Lower leg skin (tissue), 4 donors: ENCODE measurements around the gene IRAK4. TPM values are rescaled to one million over a fixed set of nuclear protein-coding genes. Genes with fewer than 3 reads are reported as not detected.

Source experiments
- DNase-seq, 2 donors: peaks; one replicate each; pipeline ENCODE4 v3.0.0-alpha.2; 2019; ENCODE audit warnings: low spot score in 2 of 2
- H3K4me3 ChIP-seq: fragments of 200-600 bp; sonication (generic); 2 replicates; pipeline ENCODE4 v1.5.1; 2017; ENCODE audit warnings: mild to moderate bottlenecking, low read depth; ENCODE audit not compliant: poor library complexity, severe bottlenecking
- POLR2A ChIP-seq, 2 donors: fragments of 450-650 bp; IDR thresholded peaks; one replicate each; pipeline ENCODE4 v1.6.1; 2016 to 2017; ENCODE audit warnings: antibody characterized with exemption in 2 of 2, mild to moderate bottlenecking in 1 of 2, moderate library complexity in 1 of 2
- WGBS, 2 donors: methylation state at CpG; one replicate each; pipeline ENCODE4 v1.1.5; 2018; 5-methylcytosine and 5-hydroxymethylcytosine counted together
- intact Hi-C: fragments of 100-400 bp; cut with DNase I; formaldehyde crosslinking; loops from one replicate; pipeline ENCODE4 v1.15.0; 2023; ENCODE audit warnings: low total_unique reads
- total RNA-seq, 4 donors: library from RNA; depleted of rRNA; stranded (reverse); fragments of >200 nt; gene quantifications; one replicate each; pipeline ENCODE4 v1.1.0, GENCODE V29; 2016
- TF ChIP-seq, protein P1 (sequence below), 3 donors: fragments of 450-650 bp; IDR thresholded peaks; one replicate each; pipeline ENCODE4 v1.5.1; 2016; ENCODE audit warnings: antibody characterized with exemption in 3 of 3, mild to moderate bottlenecking in 3 of 3, moderate library complexity in 2 of 3

The IRAK4 gene
- total RNA-seq, 4 donors from 2014 or later = 20.3 to 44.7 (median 26.5) TPM

GRCh38 chr12:43827093-43827492, 68.3 kb downstream of the IRAK4 start:
- TF ChIP-seq, protein P1, sequence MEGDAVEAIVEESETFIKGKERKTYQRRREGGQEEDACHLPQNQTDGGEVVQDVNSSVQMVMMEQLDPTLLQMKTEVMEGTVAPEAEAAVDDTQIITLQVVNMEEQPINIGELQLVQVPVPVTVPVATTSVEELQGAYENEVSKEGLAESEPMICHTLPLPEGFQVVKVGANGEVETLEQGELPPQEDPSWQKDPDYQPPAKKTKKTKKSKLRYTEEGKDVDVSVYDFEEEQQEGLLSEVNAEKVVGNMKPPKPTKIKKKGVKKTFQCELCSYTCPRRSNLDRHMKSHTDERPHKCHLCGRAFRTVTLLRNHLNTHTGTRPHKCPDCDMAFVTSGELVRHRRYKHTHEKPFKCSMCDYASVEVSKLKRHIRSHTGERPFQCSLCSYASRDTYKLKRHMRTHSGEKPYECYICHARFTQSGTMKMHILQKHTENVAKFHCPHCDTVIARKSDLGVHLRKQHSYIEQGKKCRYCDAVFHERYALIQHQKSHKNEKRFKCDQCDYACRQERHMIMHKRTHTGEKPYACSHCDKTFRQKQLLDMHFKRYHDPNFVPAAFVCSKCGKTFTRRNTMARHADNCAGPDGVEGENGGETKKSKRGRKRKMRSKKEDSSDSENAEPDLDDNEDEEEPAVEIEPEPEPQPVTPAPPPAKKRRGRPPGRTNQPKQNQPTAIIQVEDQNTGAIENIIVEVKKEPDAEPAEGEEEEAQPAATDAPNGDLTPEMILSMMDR (IDR thresholded peaks at IDR 0.05) = no peak
- no peak for TF ChIP-seq POLR2A (IDR thresholded peaks at IDR 0.05)
- WGBS, 2 donors = 65% methylated on average over 1 of the region's 1 CpG
- H3K4me3 ChIP-seq = no peak overlapping the region
- intact Hi-C loops = no loop called here
- no peak for DNase-seq

- intact Hi-C loops = no loop called here
- 77 to 79% methylated on average over 4 of the region's 4 CpGs for WGBS, 2 donors
- TF ChIP-seq, protein P1 (IDR thresholded peaks at IDR 0.05) = no peak
- TF ChIP-seq POLR2A (IDR thresholded peaks at IDR 0.05) = no peak
- DNase-seq = no peak
- no peak overlapping the region for H3K4me3 ChIP-seq
Observed at GRCh38 chr12:43832463-43833168, 73.9 kb downstream of the IRAK4 start.

- WGBS, 2 donors = 35 to 45% methylated on average over 6 of the region's 6 CpGs
- TF ChIP-seq, protein P1 (IDR thresholded peaks at IDR 0.05) = no peak
- no peak for TF ChIP-seq POLR2A (IDR thresholded peaks at IDR 0.05)
- intact Hi-C loops = no loop called here
- peak overlapping the region; percentile 57 for H3K4me3 ChIP-seq
- DNase-seq = no peak
Observed at GRCh38 chr12:43835264-43835655, 76.5 kb downstream of the IRAK4 start.

- 0% methylated on average over 7 to 98 of the region's 103 CpGs for whole genome bisulfite sequencing, 2 donors
- peak within 1 kb of the TSS; percentile 57 for H3K4me3 ChIP-seq
- intact Hi-C loops = no loop called here
- DNase-seq = peak; percentile 65 to 95
- TF ChIP-seq, protein P1 (IDR thresholded peaks at IDR 0.05) = no peak
- no peak for TF ChIP-seq POLR2A (IDR thresholded peaks at IDR 0.05)
Observed at GRCh38 chr12:43835656-43836474, 77.1 kb downstream of the IRAK4 start, which contains the start of gene TMEM117. Gene TMEM117 (plus strand): TSS chr12:43836081.

GRCh38 chr12:43836475-43836989, 77.8 kb downstream of the IRAK4 start:
- H3K4me3 ChIP-seq = peak overlapping the region; percentile 57
- TF ChIP-seq POLR2A (IDR thresholded peaks at IDR 0.05) = no peak
- TF ChIP-seq, protein P1 (IDR thresholded peaks at IDR 0.05) = no peak
- intact Hi-C loops = no loop called here
- 0 to 1% methylated on average over 8 of the region's 8 CpGs for WGBS, 2 donors
- no peak for DNase-seq

Other genes starting within 250 kb of the IRAK4 start
- not detected for gene ADAMTS20, start 206.7 kb upstream of the IRAK4 start, total RNA-seq
- gene PUS7L, start 161 bp upstream of the IRAK4 start, total RNA-seq = 1 to 10 TPM; 3.2 to 7.8 (median 6.3) TPM
- gene TWF1, start 47.4 kb downstream of the IRAK4 start, total RNA-seq = 10 to 100 TPM; 46.9 to 77.4 (median 62.3) TPM
- gene TMEM117, start 77.1 kb downstream of the IRAK4 start, total RNA-seq = 10 to 100 TPM; 19.9 to 27.8 (median 24.3) TPM